Measurements from ENCODE around the gene CPNE1. TPM values are rescaled to one million over a fixed set of nuclear protein-coding genes. Genes with fewer than 3 reads are reported as not detected.
"Not testable (repeated sequence)": the region's sequence is repeated elsewhere in the genome, so short reads cannot be mapped to it uniquely, and the experiment has no call there.

The CPNE1 gene
- total and polyA plus RNA-seq, 11 donors, result 25.7 to 75.6 (median 56.0) TPM

GRCh38 chr20:35710884-35711587 lies 46.3 kb upstream of the CPNE1 start:
- H3K36me3 ChIP-seq, result peaks cover 0 to 100% (median 100%) of the 10 kb centered on the region in 9 donors
- no peaks in the 10 kb centered on the region for H3K27me3 ChIP-seq
- H3K9me3 ChIP-seq, result no peaks in the 10 kb centered on the region
- no peak overlapping the region for H3K4me3 ChIP-seq
- no peak overlapping the region for H3K27ac ChIP-seq
- ATAC-seq (no peak), DNase-seq (no peak)
- no peak for TF ChIP-seq CTCF (IDR thresholded peaks at IDR 0.05)
- TF ChIP-seq POLR2A (IDR thresholded peaks at IDR 0.05), result no peak
- intact Hi-C loops (cut with DNase I), result no loop called here
- 56 to 60% (median 58%) methylated on average over 6 of the region's 6 CpGs for WGBS, 4 donors
- H3K4me1 ChIP-seq, result peaks cover 0 to 46% (median 30%) of the 10 kb centered on the region in 12 donors

GRCh38 chr20:35710039-35710438 lies 45.3 kb upstream of the CPNE1 start:
- H3K4me3 ChIP-seq, result no peak overlapping the region
- H3K36me3 ChIP-seq, result peaks cover 0 to 100% (median 100%) of the 10 kb centered on the region in 9 donors
- peaks cover 0 to 46% (median 30%) of the 10 kb centered on the region in 12 donors for H3K4me1 ChIP-seq
- ATAC-seq, result no peak
- intact Hi-C loops (cut with DNase I), result no loop called here
- H3K27me3 ChIP-seq, result no peaks in the 10 kb centered on the region
- no peak for DNase-seq
- H3K27ac ChIP-seq, result no peak overlapping the region
- no peak for TF ChIP-seq CTCF (IDR thresholded peaks at IDR 0.05)
- TF ChIP-seq POLR2A (IDR thresholded peaks at IDR 0.05), result no peak
- no peaks in the 10 kb centered on the region for H3K9me3 ChIP-seq

GRCh38 chr20:35709259-35709658 lies 44.6 kb upstream of the CPNE1 start:
- TF ChIP-seq POLR2A (IDR thresholded peaks at IDR 0.05), result no peak
- no peak for TF ChIP-seq CTCF (IDR thresholded peaks at IDR 0.05)
- Histone ChIP-seq H3K4me1 (peaks cover 0 to 42% (median 30%) of the 10 kb centered on the region in 12 donors), H3K27ac (no peak overlapping the region), H3K27me3 (no peaks in the 10 kb centered on the region), H3K36me3 (peaks cover 0 to 100% (median 100%) of the 10 kb centered on the region in 9 donors), H3K4me3 (no peak overlapping the region), H3K9me3 (no peaks in the 10 kb centered on the region)
- 76 to 84% (median 79%) methylated on average over 1 of the region's 1 CpG for WGBS, 4 donors
- intact Hi-C loops (cut with DNase I), result loop anchor here in 2 of 10 donors (2.0 to 10.0 kb wide), 2 partner anchors 26 to 176 kb away; no protein-coding TSS in a partner anchor
- ATAC-seq (no peak), DNase-seq (no peak)

GRCh38 chr20:35708502-35708901 lies 43.8 kb upstream of the CPNE1 start:
- 19 to 39% (median 21%) methylated on average over 1 of the region's 1 CpG for WGBS, 4 donors
- intact Hi-C loops (cut with DNase I), result loop anchor here in 2 of 10 donors (2.0 to 10.0 kb wide), 2 partner anchors 26 to 176 kb away; no protein-coding TSS in a partner anchor
- H3K27ac ChIP-seq, result no peak overlapping the region
- H3K4me1 ChIP-seq, result peaks cover 0 to 39% (median 30%) of the 10 kb centered on the region in 12 donors
- ATAC-seq, result no peak
- H3K4me3 ChIP-seq, result no peak overlapping the region
- H3K36me3 ChIP-seq, result peaks cover 0 to 100% (median 100%) of the 10 kb centered on the region in 9 donors
- TF ChIP-seq POLR2A (IDR thresholded peaks at IDR 0.05) (no peak), CTCF (IDR thresholded peaks at IDR 0.05) (no peak)
- no peak for DNase-seq
- H3K27me3 ChIP-seq, result no peaks in the 10 kb centered on the region
- no peaks in the 10 kb centered on the region for H3K9me3 ChIP-seq

GRCh38 chr20:35706591-35707529 lies 42.2 kb upstream of the CPNE1 start:
- WGBS, 4 donors, result 88 to 92% (median 90%) methylated on average over 17 of the region's 17 CpGs
- not testable (repeated sequence) for ATAC-seq, H3K27me3 ChIP-seq, H3K27ac ChIP-seq, H3K4me3 ChIP-seq, DNase-seq, H3K9me3 ChIP-seq
- peaks cover 0 to 38% (median 28%) of the 10 kb centered on the region in 12 donors for H3K4me1 ChIP-seq
- intact Hi-C loops (cut with DNase I), result loop anchor here in 1 of 10 donors (10.0 kb wide), 1 partner anchor 178 kb away; no protein-coding TSS in a partner anchor
- peaks cover 0 to 100% (median 100%) of the 10 kb centered on the region in 9 donors for H3K36me3 ChIP-seq

- H3K9me3 ChIP-seq, H3K4me3 ChIP-seq, DNase-seq, H3K27ac ChIP-seq, ATAC-seq, H3K27me3 ChIP-seq: not testable (repeated sequence)
- H3K4me1 ChIP-seq, result peaks cover 0 to 32% (median 19%) of the 10 kb centered on the region in 12 donors
- WGBS, 4 donors, result 82 to 90% (median 89%) methylated on average over 11 of the region's 11 CpGs
- peaks cover 0 to 100% (median 99%) of the 10 kb centered on the region in 9 donors for H3K36me3 ChIP-seq
- intact Hi-C loops (cut with DNase I), result loop anchor here in 1 of 10 donors (10.0 kb wide), 1 partner anchor 179 kb away; no protein-coding TSS in a partner anchor
Observed at GRCh38 chr20:35705894-35706293, 41.2 kb upstream of the CPNE1 start.
